Stimulated activated CD8-positive, alpha-beta memory T cell treated with anti-CD3 and anti-CD28 coated beads, Interleukin-15, amount 100 ng/mL, for 4 hours (primary cell): ENCODE data around the gene USPL1.

Experiments
- DNase-seq, 2 donors: peaks; one replicate each; pipeline ENCODE4 v3.0.0-alpha.2; 2020; ENCODE audit warnings: low read depth in 2 of 2

Gene USPL1

DNA sequence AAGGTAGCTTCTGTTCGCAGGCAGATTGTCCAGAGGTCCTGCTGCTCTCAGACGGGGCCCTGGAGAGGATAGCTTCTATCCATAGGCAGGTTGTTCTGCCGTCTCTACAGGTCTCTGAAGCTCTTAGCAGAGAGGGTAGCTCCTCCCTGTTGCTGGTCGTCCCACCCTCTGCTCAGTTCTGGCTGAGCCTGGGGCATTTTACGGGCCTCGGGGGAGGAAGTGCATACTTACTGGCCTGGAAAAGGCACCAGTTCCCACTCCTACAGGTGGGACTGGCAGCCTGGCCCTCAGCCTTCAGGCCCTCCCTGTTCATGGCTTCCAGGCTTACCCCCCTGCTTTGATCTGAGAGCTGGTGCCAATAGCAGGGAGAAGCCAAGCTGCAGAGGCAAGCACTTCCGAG, 42.3 kb downstream of the USPL1 start:
- DNase-seq, result no peak

- DNase-seq, result no peak
Observed at GRCh38 chr13:30660796-30661195, 43.1 kb downstream of the USPL1 start.

DNA sequence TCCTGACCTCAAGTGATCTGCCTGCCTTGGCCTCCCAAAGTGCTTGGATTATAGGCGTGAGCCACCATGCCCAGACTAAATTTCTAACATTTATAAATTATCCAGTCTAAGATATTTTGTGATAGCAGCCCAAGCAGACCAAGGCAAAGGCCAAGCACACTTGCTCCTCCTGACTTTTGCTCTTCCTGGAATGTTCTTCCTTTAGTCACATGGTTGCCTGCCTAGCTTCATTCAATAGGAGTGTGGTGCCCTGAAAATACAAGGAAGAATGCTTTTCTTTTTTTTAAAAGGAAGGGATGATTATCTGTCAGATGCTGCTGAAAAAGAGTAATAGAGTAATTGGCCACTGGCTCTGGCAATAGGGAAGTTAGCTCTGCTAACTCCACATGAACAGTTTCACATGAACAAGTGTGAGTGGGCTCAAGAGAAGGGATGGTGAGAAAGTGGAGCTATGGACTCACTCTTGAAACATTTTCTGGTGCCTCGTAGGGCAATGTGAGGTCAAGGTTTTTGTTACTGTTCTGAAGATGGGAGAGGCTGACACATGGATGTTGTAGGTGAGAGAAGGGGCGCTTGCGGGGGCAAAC, 47.1 kb downstream of the USPL1 start:
- no peak for DNase-seq

GRCh38 chr13:30665638-30666037, 47.9 kb downstream of the USPL1 start:
- no peak for DNase-seq

DNA sequence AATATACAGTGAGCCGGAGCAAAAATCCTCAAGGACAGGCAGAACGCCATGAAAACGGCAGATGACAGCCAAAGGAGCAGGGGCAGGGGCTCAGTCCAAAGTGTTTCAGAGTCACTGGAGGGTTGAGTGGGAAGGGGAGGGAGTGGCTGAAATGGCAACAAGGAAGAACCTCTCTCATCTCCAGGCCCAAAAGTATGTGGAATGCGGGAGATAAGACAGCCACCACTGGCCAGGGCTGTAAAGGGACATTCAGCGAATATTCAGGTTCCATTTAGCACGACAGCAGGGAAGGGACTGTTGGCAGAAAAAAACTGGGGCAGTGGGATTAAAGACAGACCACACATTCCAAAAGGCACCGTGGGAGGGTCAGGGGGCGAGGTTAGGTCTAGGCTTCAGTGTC, 48.4 kb downstream of the USPL1 start:
- DNase-seq, result no peak

DNA sequence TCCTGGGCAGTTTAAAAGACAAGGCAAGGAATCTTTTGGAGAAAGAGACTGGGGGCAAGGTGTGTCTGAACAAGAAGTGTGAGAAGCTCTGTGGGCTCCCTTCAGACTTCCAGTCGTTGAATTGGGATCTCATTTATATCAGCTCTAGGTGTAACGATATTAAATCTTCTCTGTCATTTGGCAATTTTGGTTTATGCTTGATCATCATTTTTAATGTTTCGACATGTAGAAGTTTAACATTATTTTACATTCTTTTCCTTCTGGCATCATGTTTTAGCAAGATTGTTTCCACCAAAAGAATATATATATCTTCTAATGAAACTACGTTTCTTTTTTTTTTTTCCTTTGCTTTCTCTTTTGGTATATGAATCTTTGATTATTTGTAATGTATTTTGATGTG, 49.3 kb downstream of the USPL1 start:
- no peak for DNase-seq

DNA sequence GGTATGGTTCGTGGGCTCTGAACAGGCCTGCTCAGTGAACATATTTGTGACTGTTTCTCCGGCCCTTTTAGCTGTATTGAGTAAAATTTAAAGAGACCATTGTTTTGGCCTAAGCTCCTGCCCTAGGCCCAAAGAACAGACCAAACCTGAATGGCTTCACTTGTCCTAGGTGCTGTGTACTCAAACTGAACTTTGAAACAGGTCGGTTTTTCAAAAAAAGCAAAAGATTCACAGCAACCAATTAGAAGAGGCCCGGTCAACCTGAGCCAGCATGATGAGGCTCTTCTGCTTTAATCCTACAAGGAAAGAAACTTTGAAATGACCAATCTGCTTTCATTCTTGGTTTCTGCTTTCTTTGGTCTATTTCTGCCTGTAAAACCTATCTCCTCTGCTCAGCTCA, 50.6 kb downstream of the USPL1 start:
- DNase-seq, result no peak

GRCh38 chr13:30671271-30671815, 53.6 kb downstream of the USPL1 start:
- DNase-seq, result no peak

DNA sequence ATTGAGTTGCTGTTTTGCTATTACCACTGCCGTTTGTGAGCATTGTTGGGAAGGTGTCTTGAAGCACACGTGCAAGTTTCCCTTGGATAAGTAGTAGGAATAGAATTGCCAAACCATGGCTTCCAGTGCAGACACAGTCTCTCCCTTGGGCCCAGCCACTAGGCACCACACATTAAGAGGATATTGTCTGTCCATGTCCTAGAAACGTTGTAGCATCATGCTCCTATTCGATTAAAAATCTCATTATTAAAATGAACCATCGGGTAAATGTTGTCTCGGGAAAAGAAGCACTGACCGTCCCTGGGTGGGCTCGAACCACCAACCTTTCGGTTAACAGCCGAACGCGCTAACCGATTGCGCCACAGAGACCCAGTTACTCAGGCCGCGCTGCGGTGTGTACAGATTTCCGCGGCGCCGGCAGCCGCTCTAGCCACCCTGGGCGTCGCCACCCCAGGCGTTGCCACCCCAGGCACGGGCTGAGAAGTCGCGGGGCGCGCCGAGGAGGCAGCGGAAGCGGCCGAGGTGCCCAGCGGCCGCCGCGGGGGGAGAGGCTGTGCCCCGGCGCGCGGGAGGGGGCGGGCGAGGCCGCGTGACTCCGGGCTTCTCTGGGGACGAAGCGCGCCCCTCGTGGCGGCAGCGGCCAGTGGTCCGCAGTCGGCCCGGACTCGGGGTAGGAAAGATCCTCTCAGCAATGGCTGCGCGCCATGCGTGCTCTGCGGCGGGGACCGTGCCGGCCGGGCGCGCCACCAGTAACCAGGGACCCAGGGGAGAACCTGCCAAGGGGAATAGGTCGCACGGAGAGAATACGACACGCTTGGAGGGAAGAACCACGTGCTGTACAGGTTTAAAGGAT, 56.2 kb downstream of the USPL1 start:
- DNase-seq, result peak; percentile 73 to 85

- DNase-seq, result no peak
Observed at GRCh38 chr13:30675717-30676116, 58.0 kb downstream of the USPL1 start.

DNA sequence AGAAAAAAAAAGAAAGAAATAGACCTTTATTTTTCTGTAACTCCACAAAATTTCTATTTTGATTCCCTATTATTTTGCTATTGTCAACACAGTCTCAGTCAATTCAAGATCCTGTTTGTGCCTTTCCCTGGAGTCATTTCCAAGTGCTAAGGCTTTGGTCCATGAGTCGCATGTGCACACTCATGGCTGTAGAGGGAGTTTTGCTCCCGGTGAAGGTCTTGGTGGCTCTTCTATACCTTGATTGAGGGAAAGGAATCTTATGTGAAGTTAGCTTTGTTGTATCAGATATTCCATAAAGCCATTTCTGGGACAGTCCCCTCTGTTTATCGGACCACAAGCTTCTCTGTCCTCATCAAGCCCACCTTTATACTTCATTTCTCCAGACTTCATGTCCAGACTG, 59.0 kb downstream of the USPL1 start:
- DNase-seq, result no peak

DNA sequence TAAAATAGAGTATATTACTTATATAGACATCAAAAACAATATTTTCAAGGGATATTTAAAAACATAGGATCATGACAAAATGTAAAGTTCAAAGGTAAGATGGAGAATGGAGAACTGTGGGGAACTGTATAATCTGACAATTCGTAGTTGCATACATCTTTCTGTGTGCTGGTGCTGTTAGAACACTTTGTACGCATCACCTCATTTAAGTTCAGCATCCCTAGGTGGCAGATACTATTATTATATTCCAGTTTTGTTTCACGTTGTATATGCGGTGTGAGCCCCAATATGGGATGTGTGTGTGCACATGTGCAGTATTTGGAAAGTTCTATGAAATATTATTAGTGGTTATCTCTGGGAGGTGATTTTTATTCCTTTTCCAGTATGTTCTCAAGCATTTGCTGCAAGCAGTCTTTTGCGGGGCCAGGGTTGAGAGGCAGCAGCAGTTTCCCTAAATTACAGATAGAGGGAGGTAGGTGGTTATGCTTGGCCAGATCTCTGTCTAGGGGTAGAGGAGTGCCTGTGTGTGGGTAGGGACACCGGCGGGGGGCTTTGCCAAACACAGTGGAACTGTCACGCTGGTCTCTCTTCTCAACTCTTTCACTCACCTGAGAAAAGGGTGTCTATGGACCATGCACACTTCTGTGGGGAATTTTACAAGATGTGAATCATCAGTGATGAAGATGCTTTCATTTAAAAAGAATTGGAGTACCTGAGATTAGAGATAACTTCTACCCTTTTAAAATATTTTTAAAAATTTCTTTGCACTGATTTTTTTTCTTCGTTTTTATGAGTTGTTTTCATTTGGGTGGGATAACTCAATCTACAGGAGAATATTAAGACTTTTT, 62.0 kb downstream of the USPL1 start:
- DNase-seq, result no peak

DNA sequence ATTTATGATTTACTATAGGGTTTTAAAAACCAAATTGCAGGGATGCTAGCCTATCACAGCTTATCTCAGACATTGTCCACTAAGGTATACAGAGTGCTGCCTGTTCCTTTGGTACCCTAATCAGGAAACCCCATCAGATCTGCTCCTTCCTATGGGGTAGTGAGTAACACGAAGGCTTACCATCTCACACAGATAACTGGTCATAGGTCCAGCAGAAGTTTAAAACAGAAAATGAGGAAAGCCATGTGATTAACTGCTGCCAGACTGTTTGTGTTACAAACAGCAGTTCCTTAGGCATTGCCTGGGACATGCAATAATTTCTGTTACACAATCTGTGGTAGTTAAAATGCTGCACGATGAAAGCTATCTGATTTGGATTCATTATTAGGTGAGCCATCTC, 64.1 kb downstream of the USPL1 start:
- DNase-seq, result no peak

- DNase-seq, result no peak
Observed at GRCh38 chr13:30685320-30685859, 67.7 kb downstream of the USPL1 start.

GRCh38 chr13:30685987-30686386, 68.3 kb downstream of the USPL1 start:
- no peak for DNase-seq

DNA sequence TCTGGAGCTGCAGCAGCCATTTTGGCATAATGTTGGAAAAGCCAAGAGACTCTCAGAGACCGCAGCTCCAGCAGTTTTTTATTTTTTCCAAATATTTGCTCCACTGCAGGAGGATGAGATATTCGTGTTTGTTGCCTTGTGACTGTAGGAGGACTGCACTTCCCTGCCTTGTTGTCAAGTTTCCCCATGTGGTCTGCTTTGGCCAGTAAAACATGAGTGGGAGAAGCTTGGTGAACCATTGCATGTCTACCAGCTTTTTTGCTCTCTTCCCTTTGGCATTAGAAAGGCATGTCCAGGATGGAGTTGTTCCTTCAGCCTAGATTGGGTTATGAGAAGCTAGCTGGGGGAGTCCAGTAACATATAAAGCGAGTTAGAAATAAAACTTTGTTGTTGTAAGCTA, 69.9 kb downstream of the USPL1 start:
- no peak for DNase-seq

DNA sequence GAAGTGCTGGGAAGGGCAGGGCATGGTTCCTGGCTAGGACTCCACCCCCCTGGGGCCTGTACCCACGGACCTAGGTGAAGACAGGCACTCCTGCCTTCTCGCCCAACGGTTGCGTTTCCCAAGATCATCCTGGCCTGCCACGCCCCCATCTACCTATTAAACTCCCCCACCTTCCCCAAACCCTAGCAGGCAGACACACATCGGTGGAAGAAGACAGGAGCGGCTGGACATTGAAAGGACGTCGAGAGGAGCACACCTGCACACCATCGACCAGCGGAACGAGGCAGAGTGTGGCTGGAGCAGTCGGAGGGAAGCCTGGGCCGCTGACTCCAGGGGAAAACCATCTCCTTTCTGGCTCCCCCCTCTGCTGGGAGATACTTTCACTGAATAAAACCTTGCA, 72.0 kb downstream of the USPL1 start:
- DNase-seq, result no peak

- no peak for DNase-seq
Observed at GRCh38 chr13:30690282-30691188, 72.8 kb downstream of the USPL1 start.

DNA sequence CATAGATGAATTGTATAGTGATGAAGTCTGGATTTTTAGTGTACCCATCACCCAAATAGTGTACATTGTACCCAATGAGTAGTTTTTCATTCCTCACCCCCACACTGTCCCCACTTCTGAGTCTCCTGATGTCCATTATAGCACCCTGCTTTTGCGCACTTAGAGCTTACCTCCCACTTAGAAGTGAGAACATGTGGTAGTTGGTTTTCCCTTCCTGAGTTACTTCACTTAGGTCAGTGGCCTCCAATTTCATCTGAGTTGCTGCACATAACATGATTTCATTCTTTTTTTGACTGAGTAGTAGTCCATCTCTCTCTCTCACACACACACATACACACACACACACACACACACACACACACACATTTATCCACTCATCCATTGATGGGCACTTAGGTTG, 74.4 kb downstream of the USPL1 start:
- no peak for DNase-seq

DNA sequence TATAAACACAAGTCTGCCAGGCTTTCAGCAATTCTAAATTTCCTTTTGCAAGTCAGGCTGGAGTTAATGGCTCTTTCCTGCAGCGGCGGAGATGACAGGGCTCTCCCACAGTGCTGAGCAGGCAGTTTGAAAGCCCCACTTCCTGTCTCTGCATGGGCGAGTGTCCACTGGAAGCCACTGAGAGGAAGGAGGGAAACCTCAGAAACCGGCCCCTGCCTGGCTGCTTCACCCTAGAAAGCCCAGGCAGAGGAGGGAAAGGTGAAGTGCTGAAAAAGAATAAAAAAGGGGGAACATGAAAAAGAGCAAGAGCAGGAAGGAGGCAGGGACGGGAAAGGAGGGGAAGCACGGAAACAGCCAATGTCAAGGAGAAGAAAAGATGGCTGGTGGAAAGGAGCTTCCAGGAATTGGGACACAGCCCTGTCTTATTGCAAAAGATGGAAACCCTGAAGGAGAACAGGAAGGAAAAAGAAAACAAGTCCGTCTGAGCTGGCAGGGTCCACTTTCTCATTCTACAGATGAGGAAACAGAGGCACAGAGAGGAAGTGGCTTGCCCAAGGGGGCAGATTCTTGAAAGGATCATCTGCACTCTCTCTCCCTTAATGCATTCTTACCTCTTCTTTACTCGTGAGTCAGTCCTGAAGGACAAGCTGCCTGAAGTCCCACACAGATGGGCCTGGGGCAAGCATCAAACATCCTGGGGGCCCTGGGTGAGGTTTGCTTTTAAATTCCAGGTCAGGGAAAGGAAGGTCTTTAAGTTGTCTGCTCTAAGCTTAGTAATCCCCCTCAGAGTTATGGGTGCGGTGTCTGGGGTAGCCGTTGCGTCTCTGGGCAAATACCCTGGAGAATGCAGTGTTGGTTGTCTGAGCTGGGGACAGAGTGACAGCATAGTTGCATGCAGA, 78.8 kb downstream of the USPL1 start:
- no peak for DNase-seq
